Brain microvascular endothelial cell (primary cell): Measurements from ENCODE around the gene ALDH1A3.

ENCODE experiments used
- DNase-seq: peaks from one replicate; pipeline ENCODE4 v3.0.0-alpha.2; 2020
- H3K27ac ChIP-seq: fragments of 250-450 bp; sonication (Bioruptor Pico); 2 replicates; pipeline ENCODE4 v1.5.1; 2020; ENCODE audit warnings: mild to moderate bottlenecking, moderate library complexity
- H3K27me3 ChIP-seq: fragments of 250-450 bp; sonication (Bioruptor Pico); replicated peaks from 2 replicates; pipeline ENCODE4 v1.5.1; 2020; ENCODE audit warnings: mild to moderate bottlenecking
- H3K36me3 ChIP-seq: fragments of 250-450 bp; sonication (Bioruptor Pico); replicated peaks from 2 replicates; pipeline ENCODE4 v1.5.1; 2020; ENCODE audit warnings: mild to moderate bottlenecking
- H3K4me3 ChIP-seq: 2 replicates; pipeline ENCODE4 v1.5.1; 2011; ENCODE audit warnings: low read depth, mild to moderate bottlenecking, control low read depth, low read length, moderate library complexity
- CTCF ChIP-seq: IDR thresholded peaks from 2 replicates; pipeline ENCODE4 v1.5.1; 2011; ENCODE audit warnings: low read depth, mild to moderate bottlenecking, moderate library complexity, low read length, control low read depth, inconsistent platforms; ENCODE audit errors: missing control alignments
- in situ Hi-C: cut with HindIII; loops from 2 replicates; pipeline ENCODE4 v1.10.0; 2017; ENCODE audit warnings: low sequenced_read_pairs, low pct_ligation_motif_present

Gene ALDH1A3

GRCh38 chr15:100909989-100910955 lies 30.6 kb downstream of the ALDH1A3 start:
- Histone ChIP-seq H3K36me3 (no peaks in the 10 kb centered on the region), H3K27me3 (no peaks in the 10 kb centered on the region), H3K4me3 (no peak overlapping the region), H3K27ac (no peak overlapping the region)
- no peak for DNase-seq
- TF ChIP-seq CTCF: peak; percentile 56
- in situ Hi-C loops: no loop called here

GRCh38 chr15:100911086-100911485 lies 31.5 kb downstream of the ALDH1A3 start:
- no peak for DNase-seq
- Histone ChIP-seq H3K4me3 (no peak overlapping the region), H3K36me3 (no peaks in the 10 kb centered on the region), H3K27ac (no peak overlapping the region), H3K27me3 (no peaks in the 10 kb centered on the region)
- in situ Hi-C loops: no loop called here
- TF ChIP-seq CTCF: no peak

- in situ Hi-C loops: no loop called here
- DNase-seq: no peak
- TF ChIP-seq CTCF: no peak
- Histone ChIP-seq H3K36me3 (no peaks in the 10 kb centered on the region), H3K27me3 (no peaks in the 10 kb centered on the region), H3K27ac (no peak overlapping the region), H3K4me3 (no peak overlapping the region)
Measured at GRCh38 chr15:100913961-100914360, 34.3 kb downstream of the ALDH1A3 start.

GRCh38 chr15:100914876-100915275 lies 35.2 kb downstream of the ALDH1A3 start:
- in situ Hi-C loops: no loop called here
- no peak for DNase-seq
- no peak overlapping the region for H3K27ac ChIP-seq

GRCh38 chr15:100918034-100918689 lies 38.5 kb downstream of the ALDH1A3 start:
- in situ Hi-C loops: no loop called here
- TF ChIP-seq CTCF: peak; percentile 76
- no peaks in the 10 kb centered on the region for H3K36me3 ChIP-seq
- peak overlapping the region; percentile 70 for H3K4me3 ChIP-seq
- H3K27ac ChIP-seq: no peak overlapping the region
- H3K27me3 ChIP-seq: no peaks in the 10 kb centered on the region
- peak; percentile 40 for DNase-seq

More at GRCh38 chr15:100914876-100915275, 35.2 kb downstream of the ALDH1A3 start:
- Histone ChIP-seq H3K4me3 (no peak overlapping the region), H3K36me3 (no peaks in the 10 kb centered on the region), H3K27me3 (no peaks in the 10 kb centered on the region)
- peak; percentile 42 for TF ChIP-seq CTCF
